Measurements from ENCODE around the gene SPATA3. TPM values are rescaled to one million over a fixed set of nuclear protein-coding genes. Genes with fewer than 3 reads are reported as not detected.

The SPATA3 gene
- total RNA-seq, 1 donor from 2014 or later = not detected

GRCh38 chr2:231039821-231040364, 44.0 kb downstream of the SPATA3 start:
- Mint-ChIP-seq H3K27ac (ENCODE audit: unreplicated experiment) (no peak overlapping the region), H3K9me3 (ENCODE audit: unreplicated experiment) (no peaks in the 10 kb centered on the region), H3K4me1 (ENCODE audit: unreplicated experiment) (peaks cover 2% of the 10 kb centered on the region), H3K4me3 (ENCODE audit: unreplicated experiment) (no peak overlapping the region), H3K36me3 (ENCODE audit: unreplicated experiment) (no peaks in the 10 kb centered on the region), H3K27me3 (ENCODE audit: unreplicated experiment) (peaks cover 67% of the 10 kb centered on the region)
- TF ChIP-seq CTCF (IDR thresholded peaks at IDR 0.05) = no peak
- no peak for DNase-seq (ENCODE audit: extremely low spot score, unreplicated experiment)

DNA sequence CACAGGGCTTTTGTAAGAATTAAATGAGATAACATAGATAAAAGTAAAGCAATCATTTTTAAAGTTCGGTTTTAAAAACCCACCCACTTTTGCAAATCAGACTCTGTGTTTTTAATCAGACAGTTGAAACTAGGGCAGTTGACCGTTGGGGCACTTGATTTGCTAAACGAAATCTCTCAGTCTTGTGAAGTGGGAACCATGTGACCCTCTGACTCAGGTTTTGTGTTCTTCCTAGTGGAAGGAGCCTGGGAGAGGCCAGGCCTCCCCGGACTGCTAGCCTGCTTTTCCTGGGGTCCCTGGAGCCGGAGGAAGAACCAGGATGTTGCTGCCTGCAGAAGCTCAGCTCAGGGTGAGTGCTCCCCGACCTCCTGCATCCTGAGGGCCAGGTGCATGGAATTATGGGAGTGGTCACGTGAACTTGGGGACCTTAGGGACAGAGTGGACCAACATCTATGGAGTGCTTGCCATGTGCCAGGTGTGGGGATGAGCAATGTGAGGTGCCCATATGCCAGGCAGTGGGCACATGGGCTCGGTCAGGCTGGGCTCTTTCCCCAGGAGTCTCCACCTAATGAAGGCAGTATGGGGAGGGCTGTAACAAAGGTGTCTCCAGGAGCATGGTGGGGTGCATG, 45.3 kb downstream of the SPATA3 start:
- Mint-ChIP-seq H3K4me3 (ENCODE audit: unreplicated experiment) (no peak overlapping the region), H3K4me1 (ENCODE audit: unreplicated experiment) (peaks cover 2% of the 10 kb centered on the region), H3K36me3 (ENCODE audit: unreplicated experiment) (no peaks in the 10 kb centered on the region), H3K27ac (ENCODE audit: unreplicated experiment) (no peak overlapping the region), H3K27me3 (ENCODE audit: unreplicated experiment) (peaks cover 63% of the 10 kb centered on the region), H3K9me3 (ENCODE audit: unreplicated experiment) (no peaks in the 10 kb centered on the region)
- no peak for DNase-seq (ENCODE audit: extremely low spot score, unreplicated experiment)
- no peak for TF ChIP-seq CTCF (IDR thresholded peaks at IDR 0.05)

GRCh38 chr2:231043796-231044195, 47.9 kb downstream of the SPATA3 start:
- no peak overlapping the region for H3K4me3 Mint-ChIP-seq (ENCODE audit: unreplicated experiment)
- no peaks in the 10 kb centered on the region for H3K4me1 Mint-ChIP-seq (ENCODE audit: unreplicated experiment)
- DNase-seq (ENCODE audit: extremely low spot score, unreplicated experiment) = no peak
- TF ChIP-seq CTCF (IDR thresholded peaks at IDR 0.05) = no peak
- no peaks in the 10 kb centered on the region for H3K9me3 Mint-ChIP-seq (ENCODE audit: unreplicated experiment)
- H3K27me3 Mint-ChIP-seq (ENCODE audit: unreplicated experiment) = peaks cover 54% of the 10 kb centered on the region
- no peak overlapping the region for H3K27ac Mint-ChIP-seq (ENCODE audit: unreplicated experiment)
- no peaks in the 10 kb centered on the region for H3K36me3 Mint-ChIP-seq (ENCODE audit: unreplicated experiment)

DNA sequence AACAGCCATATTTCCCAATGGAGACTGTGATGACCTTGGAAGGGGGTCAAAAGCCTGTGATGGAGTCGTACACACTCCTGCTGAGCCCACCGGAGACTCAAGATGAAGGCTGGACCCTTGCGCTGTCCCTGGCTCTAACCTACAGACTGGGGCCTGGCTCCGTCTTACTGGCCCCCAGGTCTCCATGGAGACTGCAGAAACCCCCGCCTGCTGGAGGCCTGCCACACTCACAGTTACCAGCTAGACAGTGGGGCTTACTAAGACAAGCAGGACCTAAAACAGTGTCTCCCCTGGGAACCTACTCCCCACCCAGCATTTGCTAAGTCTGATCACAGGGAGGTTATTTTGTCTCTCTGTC, 51.0 kb downstream of the SPATA3 start:
- Mint-ChIP-seq H3K36me3 (ENCODE audit: unreplicated experiment) (no peaks in the 10 kb centered on the region), H3K4me1 (ENCODE audit: unreplicated experiment) (no peaks in the 10 kb centered on the region), H3K27me3 (ENCODE audit: unreplicated experiment) (peaks cover 34% of the 10 kb centered on the region), H3K27ac (ENCODE audit: unreplicated experiment) (no peak overlapping the region), H3K9me3 (ENCODE audit: unreplicated experiment) (no peaks in the 10 kb centered on the region), H3K4me3 (ENCODE audit: unreplicated experiment) (no peak overlapping the region)
- DNase-seq (ENCODE audit: extremely low spot score, unreplicated experiment) = peak; percentile 49
- no peak for TF ChIP-seq CTCF (IDR thresholded peaks at IDR 0.05)

DNA sequence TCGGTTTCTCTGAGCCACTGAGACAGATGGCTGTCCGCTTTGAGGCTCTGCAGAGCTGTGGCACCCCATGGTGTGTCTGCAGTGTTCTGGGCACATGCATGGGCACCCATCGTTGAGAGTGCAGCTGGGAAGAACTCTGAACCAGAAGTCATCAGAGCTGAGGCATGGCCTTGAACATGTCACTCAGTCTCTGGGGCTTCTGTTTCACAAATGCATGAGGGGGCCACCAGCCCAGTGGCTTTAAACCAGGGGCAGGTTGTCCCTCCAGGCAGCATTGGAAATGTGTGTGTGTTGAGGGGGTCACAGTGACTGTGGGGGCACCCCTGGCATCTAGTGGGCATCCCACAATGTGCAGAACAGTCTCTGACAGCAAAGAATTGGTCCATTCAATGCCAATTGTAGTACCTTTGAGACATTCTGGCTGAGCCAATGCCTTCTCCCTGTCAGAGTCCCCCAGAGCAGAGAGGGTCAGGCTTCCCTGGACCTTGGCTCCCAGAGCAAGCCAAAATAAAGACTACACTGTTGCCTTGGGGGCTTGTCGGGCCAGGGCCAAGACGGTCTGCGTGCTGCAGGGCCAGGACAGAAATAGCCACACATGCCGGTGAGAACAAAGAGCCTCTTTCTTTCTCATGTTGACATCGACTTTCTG, 51.5 kb downstream of the SPATA3 start:
- Mint-ChIP-seq H3K27ac (ENCODE audit: unreplicated experiment) (no peak overlapping the region), H3K36me3 (ENCODE audit: unreplicated experiment) (no peaks in the 10 kb centered on the region), H3K9me3 (ENCODE audit: unreplicated experiment) (no peaks in the 10 kb centered on the region), H3K4me1 (ENCODE audit: unreplicated experiment) (no peaks in the 10 kb centered on the region), H3K4me3 (ENCODE audit: unreplicated experiment) (no peak overlapping the region), H3K27me3 (ENCODE audit: unreplicated experiment) (peaks cover 33% of the 10 kb centered on the region)
- DNase-seq (ENCODE audit: extremely low spot score, unreplicated experiment) = peak; percentile 71
- TF ChIP-seq CTCF (IDR thresholded peaks at IDR 0.05) = no peak
